ENCODE results near the gene PIGT. TPM values are rescaled to one million over a fixed set of nuclear protein-coding genes. Genes with fewer than 3 reads are reported as not detected.

PIGT gene
- 25.2 and 31.0 TPM in 2 replicates for total RNA-seq (2014; rRNA removed; shearing (Covaris generic))

GRCh38 chr20:45415822-45416637 is at the start of gene PIGT:
TSS of gene PIGT (plus strand) at chr20:45416141. CDS start at chr20:45416157, 16 bp downstream.
- DNase-seq (ENCODE audit: low spot score), result peak; percentile 93
- in situ Hi-C loops (cut with HindIII; ENCODE audit: low sequenced_read_pairs), result no loop called here

DNA sequence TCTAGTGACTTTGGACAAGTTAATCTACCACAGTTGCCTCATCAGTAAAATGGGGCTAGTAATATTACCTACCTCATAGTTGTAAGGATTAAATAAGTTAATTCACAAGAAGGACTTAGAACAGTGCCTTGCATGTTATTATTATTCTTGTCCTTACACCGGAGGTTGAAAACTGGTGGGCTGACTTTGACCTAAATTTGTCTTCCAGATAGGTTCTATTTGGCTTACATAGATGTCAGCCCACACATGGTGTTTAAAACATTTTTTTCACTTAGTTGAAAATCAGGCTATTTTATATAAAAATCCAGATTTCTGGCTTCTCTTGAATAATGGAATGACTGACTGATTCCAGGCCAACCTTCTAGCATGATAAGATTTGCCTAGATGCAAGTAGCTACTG is 49.7 kb upstream of the PIGT start:
- in situ Hi-C loops (cut with HindIII; ENCODE audit: low sequenced_read_pairs), result no loop called here
- DNase-seq (ENCODE audit: low spot score), result no peak

- no peak for DNase-seq (ENCODE audit: low spot score)
- in situ Hi-C loops (cut with HindIII; ENCODE audit: low sequenced_read_pairs), result no loop called here
These were observed 49.3 kb upstream of the PIGT start for GRCh38 chr20:45366631-45367030.

- in situ Hi-C loops (cut with HindIII; ENCODE audit: low sequenced_read_pairs), result no loop called here
- DNase-seq (ENCODE audit: low spot score), result no peak
These were observed 48.8 kb upstream of the PIGT start for GRCh38 chr20:45367126-45367525.

GRCh38 chr20:45368221-45368980 is 47.5 kb upstream of the PIGT start:
- in situ Hi-C loops (cut with HindIII; ENCODE audit: low sequenced_read_pairs), result no loop called here
- no peak for DNase-seq (ENCODE audit: low spot score)

DNA sequence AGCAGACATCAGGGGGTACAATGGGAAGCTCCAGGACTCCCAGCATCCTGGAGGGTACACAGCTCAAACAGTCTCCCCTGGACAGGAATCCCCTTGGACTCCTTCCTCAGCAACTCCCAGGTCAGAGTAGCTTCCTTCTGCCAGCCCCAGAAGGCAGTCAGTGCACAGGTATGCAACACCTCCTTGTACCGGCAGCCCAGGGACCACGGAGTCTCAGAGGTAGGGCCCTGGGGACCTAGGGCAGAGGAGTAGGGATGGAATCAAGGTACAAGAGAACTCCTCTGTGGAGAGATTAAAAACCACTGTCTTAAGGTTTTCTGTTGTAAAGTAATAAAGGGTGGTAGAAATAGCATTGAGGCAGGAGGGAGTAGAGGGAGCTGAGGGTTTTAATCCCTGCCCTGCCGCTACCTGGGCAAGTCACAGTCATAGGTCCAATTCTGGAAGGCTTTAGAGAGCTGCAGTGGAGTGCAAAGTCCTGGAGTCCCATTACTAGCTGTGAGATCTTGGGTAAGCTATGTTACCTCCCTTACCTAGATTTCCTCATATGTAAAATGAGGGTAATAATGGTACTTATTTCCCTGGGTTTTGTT is 45.3 kb upstream of the PIGT start:
- no peak for DNase-seq (ENCODE audit: low spot score)
- in situ Hi-C loops (cut with HindIII; ENCODE audit: low sequenced_read_pairs), result no loop called here

GRCh38 chr20:45372241-45372640 is 43.7 kb upstream of the PIGT start:
- in situ Hi-C loops (cut with HindIII; ENCODE audit: low sequenced_read_pairs), result no loop called here
- DNase-seq (ENCODE audit: low spot score), result no peak

GRCh38 chr20:45372646-45373352 is 43.1 kb upstream of the PIGT start:
- in situ Hi-C loops (cut with HindIII; ENCODE audit: low sequenced_read_pairs), result no loop called here

DNA sequence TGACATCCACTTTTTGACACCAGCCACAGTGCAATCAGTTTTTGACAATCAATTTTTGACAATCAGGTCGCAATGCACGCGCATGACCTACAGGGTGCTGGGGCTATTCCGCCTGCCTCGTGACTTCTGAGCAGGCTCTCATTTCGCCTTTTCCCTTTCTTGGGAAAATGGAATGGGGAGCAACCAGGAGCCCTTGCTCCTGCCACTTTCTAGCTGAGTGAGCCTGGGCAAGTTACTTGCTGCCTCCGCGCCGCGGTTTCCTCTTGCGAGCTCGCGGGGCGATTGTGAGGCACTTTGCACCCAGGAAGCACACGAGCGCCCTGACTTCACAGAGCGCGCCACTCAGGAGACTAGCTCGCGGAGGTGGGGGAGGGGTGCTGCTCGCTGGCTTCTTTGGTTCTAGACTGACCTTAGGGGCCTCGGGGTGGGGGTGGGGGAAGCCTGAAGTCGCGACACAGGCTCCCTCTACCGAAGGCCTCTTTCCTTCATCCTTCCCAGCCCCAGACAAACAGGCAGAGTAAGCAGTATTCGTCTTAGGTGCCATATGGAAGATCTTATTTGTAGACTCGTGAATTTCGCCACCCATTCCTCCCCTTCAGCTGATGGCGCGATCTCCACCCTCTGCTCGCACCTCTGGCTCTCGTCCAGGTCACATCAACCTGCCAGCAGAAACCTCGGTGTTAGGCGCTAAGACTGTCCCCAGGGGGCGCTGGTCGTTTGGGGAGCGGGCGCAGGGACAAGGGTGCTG is 42.4 kb upstream of the PIGT start:
- DNase-seq (ENCODE audit: low spot score), result peak; percentile 90
- in situ Hi-C loops (cut with HindIII; ENCODE audit: low sequenced_read_pairs), result no loop called here

More at GRCh38 chr20:45372646-45373352, 43.1 kb upstream of the PIGT start:
- DNase-seq (ENCODE audit: low spot score), result peak; percentile 81

DNA sequence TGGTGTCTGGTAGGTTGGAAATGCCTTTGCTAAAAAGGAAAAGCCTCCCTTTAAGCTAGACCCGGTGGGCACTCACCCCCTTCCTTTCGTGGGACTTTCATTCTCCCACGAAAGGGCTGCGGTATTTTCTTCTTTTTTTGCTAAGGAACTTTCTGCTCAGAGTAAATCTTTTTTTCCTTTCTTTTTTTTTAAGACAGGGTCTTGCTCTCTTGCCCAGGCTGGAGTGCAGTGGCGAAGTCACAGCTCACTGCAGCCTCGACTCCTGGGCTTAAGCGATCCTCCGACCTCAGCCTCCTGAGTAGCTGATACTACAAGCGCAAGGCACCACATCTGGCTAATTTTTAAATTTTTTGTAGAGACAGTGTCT is 41.9 kb upstream of the PIGT start:
- in situ Hi-C loops (cut with HindIII; ENCODE audit: low sequenced_read_pairs), result no loop called here
- DNase-seq (ENCODE audit: low spot score), result no peak

DNA sequence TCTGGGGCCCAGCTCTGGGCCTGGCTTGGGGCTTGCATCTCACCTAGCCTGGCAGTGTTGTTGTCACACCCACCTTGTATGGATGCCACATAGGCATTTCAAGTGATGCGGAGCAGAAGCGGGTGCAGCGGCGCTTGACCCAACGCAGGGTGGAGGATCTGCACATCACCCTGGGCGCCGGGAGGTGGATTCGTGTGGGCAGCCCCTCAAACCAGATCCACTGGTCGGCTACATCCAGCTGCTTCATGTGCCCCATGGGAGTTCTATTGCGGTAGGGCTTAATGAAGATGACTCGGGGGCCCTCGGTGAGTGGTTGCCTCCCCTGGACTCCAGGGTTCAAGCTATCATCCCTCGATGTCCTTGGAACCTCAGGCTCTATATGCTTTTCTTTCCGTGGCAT is 41.0 kb upstream of the PIGT start:
- DNase-seq (ENCODE audit: low spot score), result no peak
- in situ Hi-C loops (cut with HindIII; ENCODE audit: low sequenced_read_pairs), result no loop called here

DNA sequence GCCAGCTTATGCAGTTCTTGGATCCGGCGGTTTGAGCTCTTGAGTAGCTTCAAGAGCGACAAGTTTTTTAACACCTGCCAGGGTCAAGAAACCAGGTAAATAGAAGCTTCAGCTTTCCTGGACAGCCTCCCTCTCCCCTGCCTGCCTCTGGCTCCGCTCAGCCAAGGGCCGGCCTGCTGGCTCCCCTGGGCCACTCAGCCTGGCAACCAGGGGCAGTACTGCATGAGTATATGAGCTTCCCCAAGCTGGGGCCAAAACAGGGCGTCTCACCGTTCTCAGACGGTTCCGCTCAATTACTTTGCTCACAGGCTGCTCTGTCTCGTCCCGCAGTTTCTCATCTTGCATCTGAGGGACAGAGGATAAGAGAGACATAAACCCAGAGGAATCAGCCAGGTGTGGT is 38.7 kb upstream of the PIGT start:
- in situ Hi-C loops (cut with HindIII; ENCODE audit: low sequenced_read_pairs), result no loop called here
- no peak for DNase-seq (ENCODE audit: low spot score)

DNA sequence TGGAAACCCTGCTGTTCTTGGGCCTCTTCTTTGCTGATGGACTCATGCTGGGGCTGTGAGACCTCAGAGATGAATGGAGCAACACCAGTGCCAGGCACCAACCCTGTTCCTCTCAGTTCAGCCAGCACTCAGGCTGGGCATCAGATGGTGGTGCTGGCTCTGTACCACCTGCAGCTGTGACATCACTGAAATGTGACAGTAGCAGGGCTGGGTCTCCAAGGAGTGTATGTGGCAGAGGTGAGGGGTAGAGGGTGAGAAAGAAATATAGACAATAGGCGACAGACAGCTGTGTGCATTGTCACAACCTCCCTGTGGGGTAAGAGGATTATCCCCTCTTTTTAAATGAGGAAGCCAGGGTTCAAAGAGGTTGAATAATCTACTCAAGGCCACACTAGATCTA is 37.8 kb upstream of the PIGT start, which contains the start of gene TP53TG5:
TSS of gene TP53TG5 (minus strand) at position 135 of the 400 bp plus-strand sequence. CDS start at position 46, 89 bp downstream.
- DNase-seq (ENCODE audit: low spot score), result no peak
- in situ Hi-C loops (cut with HindIII; ENCODE audit: low sequenced_read_pairs), result no loop called here

DNA sequence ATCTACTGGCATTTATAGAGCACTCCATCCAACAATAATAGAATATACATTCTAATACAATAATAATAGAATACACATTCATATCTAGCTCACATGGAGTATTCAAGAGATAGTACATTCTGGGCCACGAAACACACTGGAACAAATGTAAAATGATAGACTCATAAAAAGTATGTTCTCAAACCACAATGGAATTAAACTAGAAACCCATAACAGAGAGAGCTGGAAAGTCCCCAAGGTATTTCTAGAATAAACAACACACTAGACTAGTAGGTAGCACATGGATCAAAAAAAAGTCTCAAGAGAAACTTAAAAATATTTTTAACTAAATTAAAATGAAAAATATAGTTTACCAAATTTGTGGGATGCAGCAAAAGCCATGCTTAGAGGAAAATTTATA is 28.7 kb upstream of the PIGT start:
- in situ Hi-C loops (cut with HindIII; ENCODE audit: low sequenced_read_pairs), result no loop called here
- no peak for DNase-seq (ENCODE audit: low spot score)

DNA sequence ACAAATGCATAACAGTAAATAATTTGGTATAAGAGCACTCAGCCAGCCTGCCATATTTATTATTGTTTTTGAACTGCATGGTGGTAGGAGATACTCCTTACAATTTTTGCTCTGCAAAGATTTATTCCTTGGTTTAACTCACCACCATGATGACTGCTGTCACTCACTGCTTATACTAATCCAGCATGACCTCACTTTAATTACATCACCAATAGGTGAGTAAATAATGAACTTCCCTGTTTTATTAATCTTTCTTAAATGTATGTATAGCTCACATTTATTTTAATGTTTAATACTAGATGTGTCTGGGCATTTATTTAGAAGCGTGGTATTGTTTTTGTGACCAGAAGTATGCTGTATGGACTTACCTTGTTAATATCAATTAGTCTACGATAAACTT is 25.0 kb upstream of the PIGT start:
- in situ Hi-C loops (cut with HindIII; ENCODE audit: low sequenced_read_pairs), result no loop called here
- DNase-seq (ENCODE audit: low spot score), result no peak

DNA sequence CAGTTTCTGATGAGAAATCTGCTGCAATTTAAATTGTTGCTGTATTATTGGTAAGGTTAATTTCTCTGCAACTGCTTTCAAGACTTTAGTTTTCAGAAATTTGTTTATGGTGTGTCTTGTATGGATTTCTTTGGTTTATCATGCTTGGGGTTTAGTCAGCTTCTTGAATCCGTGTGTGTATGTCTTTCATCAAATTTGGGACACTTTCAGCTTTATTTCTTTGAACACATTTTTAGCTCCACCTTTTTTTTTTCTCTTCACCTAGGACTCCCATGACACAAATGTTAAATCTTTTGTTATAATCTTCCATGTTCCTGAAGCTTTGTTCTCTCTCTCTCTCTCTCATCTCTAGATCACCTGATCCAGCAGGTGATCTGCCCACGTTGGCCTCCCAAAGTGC is 24.4 kb upstream of the PIGT start:
- in situ Hi-C loops (cut with HindIII; ENCODE audit: low sequenced_read_pairs), result no loop called here
- DNase-seq (ENCODE audit: low spot score), result no peak

DNA sequence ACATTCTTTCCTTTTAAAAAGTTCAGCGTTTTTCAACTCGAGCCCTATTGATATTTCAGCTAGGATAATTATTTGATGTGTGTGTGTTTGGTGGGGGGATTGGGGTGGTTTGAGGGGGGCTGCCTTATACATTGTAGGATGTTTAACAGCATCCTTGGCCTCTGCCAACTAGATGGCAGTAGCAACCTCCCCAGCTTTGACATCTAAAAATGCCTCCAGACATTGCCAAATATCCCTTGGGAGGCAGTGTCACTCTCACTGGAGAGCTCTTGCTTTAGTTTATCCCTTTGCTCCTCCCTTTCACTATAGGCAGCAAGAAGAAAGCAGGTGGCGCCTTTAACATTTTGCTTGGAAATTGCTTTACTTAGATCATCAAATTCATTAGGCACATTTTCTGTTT is 23.2 kb upstream of the PIGT start:
- no peak for DNase-seq (ENCODE audit: low spot score)
- in situ Hi-C loops (cut with HindIII; ENCODE audit: low sequenced_read_pairs), result no loop called here

DNA sequence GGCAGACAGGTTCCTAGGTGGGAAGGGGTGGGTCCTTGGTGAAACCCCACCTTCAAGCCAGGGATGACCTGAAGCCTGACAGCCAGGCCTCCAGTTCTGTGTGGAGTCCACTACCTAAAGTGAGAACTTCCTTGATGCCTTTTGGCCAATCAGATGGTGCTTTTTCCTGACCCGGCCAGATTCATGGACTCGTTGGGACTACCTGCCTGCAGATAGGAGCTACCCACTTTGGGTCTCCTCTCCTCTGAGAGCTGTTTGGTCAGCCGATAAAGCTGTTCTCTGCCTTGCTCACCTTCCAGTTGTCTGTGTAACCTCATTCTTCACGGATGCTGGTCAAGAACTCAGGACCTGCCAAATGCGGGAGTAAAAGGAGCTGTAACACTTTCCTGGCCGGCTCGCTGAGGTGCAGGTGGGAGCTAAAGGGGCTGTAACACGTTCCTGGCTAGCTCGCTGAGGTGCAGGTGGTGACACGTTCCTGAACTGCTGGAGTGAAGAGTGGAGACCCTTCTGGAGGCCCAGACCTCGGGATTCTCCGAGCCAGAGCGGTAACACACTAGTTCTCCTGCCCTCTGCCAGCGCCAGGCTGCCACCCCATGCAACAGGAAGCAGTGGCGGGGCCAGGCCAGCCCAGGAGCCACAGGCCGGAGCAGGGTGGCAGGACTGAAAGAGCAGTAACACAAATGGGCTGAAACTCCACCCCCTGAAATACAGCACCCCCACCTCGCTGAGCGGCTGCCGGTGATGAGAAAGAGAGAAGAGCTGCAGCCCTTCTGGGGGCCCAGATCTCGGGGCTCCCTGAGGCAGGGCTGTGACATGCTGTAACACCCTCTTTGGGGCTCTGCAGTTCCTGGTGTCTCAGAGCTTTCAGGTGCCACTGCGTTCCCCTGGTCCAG is 21.5 kb upstream of the PIGT start:
- in situ Hi-C loops (cut with HindIII; ENCODE audit: low sequenced_read_pairs), result no loop called here
- DNase-seq (ENCODE audit: low spot score), result no peak
